OCI-LY1 (cell line): ENCODE data around the gene TAF6L.

Experiments used
- H2AFZ ChIP-seq: fragments of 200-600 bp; sonication (generic), shearing (Covaris generic); 2 replicates; pipeline ENCODE4 v1.6.0; 2014; ENCODE audit warnings: antibody characterized with exemption, mild to moderate bottlenecking, low read length
- H3F3A ChIP-seq: fragments of 200-600 bp; sonication (generic), shearing (Covaris generic); 2 replicates; pipeline ENCODE4 v1.6.0; 2014; ENCODE audit warnings: mild to moderate bottlenecking, antibody characterized with exemption, low read length, moderate library complexity; ENCODE audit not compliant: insufficient read depth
- H3K27ac ChIP-seq: fragments of 200-600 bp; sonication (generic); 2 replicates; pipeline ENCODE4 v1.5.1; 2014; ENCODE audit warnings: low read length, mixed run types, mild to moderate bottlenecking, low read depth; ENCODE audit not compliant: poor library complexity, severe bottlenecking
- H3K27me3 ChIP-seq: fragments of 200-600 bp; sonication (generic); 2 replicates; pipeline ENCODE4 v1.6.0; 2014; ENCODE audit warnings: antibody characterized with exemption, mild to moderate bottlenecking, low read length, moderate library complexity; ENCODE audit not compliant: insufficient read depth
- H3K36me3 ChIP-seq: fragments of 200-600 bp; sonication (generic); 2 replicates; pipeline ENCODE4 v1.6.1; 2014; ENCODE audit warnings: mild to moderate bottlenecking, antibody characterized with exemption, low read length, moderate library complexity, mixed read lengths; ENCODE audit not compliant: insufficient read depth
- H3K4me1 ChIP-seq: fragments of 200-600 bp; sonication (generic); 2 replicates; pipeline ENCODE4 v1.5.1; 2014; ENCODE audit warnings: mild to moderate bottlenecking, low read length, moderate library complexity; ENCODE audit not compliant: insufficient read depth, severe bottlenecking
- H3K4me2 ChIP-seq: fragments of 200-600 bp; sonication (generic), shearing (Covaris generic); 2 replicates; pipeline ENCODE4 v1.6.1; 2014; ENCODE audit warnings: low read length
- H3K4me3 ChIP-seq: fragments of 200-600 bp; sonication (generic); 2 replicates; pipeline ENCODE4 v1.5.1; 2014; ENCODE audit warnings: low read length, low read depth, mild to moderate bottlenecking, mixed read lengths; ENCODE audit not compliant: poor library complexity, severe bottlenecking
- H3K79me2 ChIP-seq: fragments of 200-600 bp; shearing (Covaris generic); 2 replicates; pipeline ENCODE4 v1.6.1; 2016; ENCODE audit warnings: mixed run types, low read length, mixed read lengths; ENCODE audit not compliant: insufficient read depth
- H3K9ac ChIP-seq: fragments of 200-600 bp; sonication (generic), shearing (Covaris generic); 2 replicates; pipeline ENCODE4 v1.6.1; 2014; ENCODE audit warnings: mild to moderate bottlenecking, low read length, mixed read lengths
- H3K9me2 ChIP-seq: fragments of 200-600 bp; sonication (generic), shearing (Covaris generic); 2 replicates; pipeline ENCODE4 v1.6.1; 2014; ENCODE audit warnings: low read depth, mild to moderate bottlenecking, low read length, mixed read lengths
- H3K9me3 ChIP-seq: fragments of 200-600 bp; shearing (Covaris generic); 2 replicates; pipeline ENCODE4 v1.6.1; 2014; ENCODE audit warnings: low read length, mixed read lengths
- H4K20me1 ChIP-seq: fragments of 200-600 bp; sonication (generic), shearing (Covaris generic); 2 replicates; pipeline ENCODE4 v1.6.0; 2016; ENCODE audit warnings: mild to moderate bottlenecking, low read length; ENCODE audit not compliant: insufficient read depth
- EZH2 ChIP-seq: fragments of 200-600 bp; sonication (generic), shearing (Covaris generic); IDR thresholded peaks from 2 replicates; pipeline ENCODE4 v1.8.0; 2017; ENCODE audit warnings: borderline replicate concordance, mixed run types, mild to moderate bottlenecking, antibody characterized with exemption, low read length, moderate library complexity, mixed read lengths
- TF ChIP-seq, protein P1 (sequence below): fragments of 200-600 bp; sonication (generic), shearing (Covaris generic); IDR thresholded peaks from 2 replicates; pipeline ENCODE4 v1.5.1; 2017; ENCODE audit warnings: mild to moderate bottlenecking, antibody characterized with exemption, low read length, moderate library complexity, mixed read lengths

The TAF6L gene

GRCh38 chr11:62806611-62807121, 35.5 kb downstream of the TAF6L start:
- Histone ChIP-seq H2AFZ (no peak overlapping the region), H3K9me2 (no peaks in the 10 kb centered on the region), H4K20me1 (no peaks in the 10 kb centered on the region), H3K4me1 (peaks cover 36% of the 10 kb centered on the region), H3K9me3 (no peaks in the 10 kb centered on the region), H3K4me2 (peak overlapping the region; percentile 89), H3K9ac (peak overlapping the region; percentile 87), H3K27ac (peak overlapping the region; percentile 76), H3K4me3 (peak overlapping the region; percentile 97), H3K27me3 (no peaks in the 10 kb centered on the region), H3K36me3 (peaks cover 20% of the 10 kb centered on the region), H3K79me2 (peaks cover 17% of the 10 kb centered on the region), H3F3A (no peaks in the 10 kb centered on the region)
- TF ChIP-seq, protein P1, sequence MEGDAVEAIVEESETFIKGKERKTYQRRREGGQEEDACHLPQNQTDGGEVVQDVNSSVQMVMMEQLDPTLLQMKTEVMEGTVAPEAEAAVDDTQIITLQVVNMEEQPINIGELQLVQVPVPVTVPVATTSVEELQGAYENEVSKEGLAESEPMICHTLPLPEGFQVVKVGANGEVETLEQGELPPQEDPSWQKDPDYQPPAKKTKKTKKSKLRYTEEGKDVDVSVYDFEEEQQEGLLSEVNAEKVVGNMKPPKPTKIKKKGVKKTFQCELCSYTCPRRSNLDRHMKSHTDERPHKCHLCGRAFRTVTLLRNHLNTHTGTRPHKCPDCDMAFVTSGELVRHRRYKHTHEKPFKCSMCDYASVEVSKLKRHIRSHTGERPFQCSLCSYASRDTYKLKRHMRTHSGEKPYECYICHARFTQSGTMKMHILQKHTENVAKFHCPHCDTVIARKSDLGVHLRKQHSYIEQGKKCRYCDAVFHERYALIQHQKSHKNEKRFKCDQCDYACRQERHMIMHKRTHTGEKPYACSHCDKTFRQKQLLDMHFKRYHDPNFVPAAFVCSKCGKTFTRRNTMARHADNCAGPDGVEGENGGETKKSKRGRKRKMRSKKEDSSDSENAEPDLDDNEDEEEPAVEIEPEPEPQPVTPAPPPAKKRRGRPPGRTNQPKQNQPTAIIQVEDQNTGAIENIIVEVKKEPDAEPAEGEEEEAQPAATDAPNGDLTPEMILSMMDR: no peak
- no peak for TF ChIP-seq EZH2

DNA sequence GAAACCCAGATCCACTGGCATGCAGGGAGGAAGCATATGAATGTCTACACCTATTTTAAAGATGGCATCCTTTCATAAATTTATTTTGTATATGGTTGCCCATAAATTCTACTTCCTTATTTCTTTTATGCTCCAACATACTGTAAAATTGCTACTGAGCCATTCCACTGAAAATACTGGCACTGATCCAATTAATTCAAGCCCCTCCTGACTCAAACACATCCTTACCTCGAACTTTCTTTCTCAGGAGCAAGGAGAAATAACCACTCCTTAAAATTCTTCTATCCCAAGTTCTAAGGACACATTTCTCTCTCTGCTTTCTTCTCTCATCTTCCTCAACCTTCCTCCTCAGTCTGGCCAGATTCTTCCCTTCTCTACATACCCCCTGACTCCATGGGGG, 39.6 kb downstream of the TAF6L start:
- Histone ChIP-seq H3K9me2 (no peaks in the 10 kb centered on the region), H3K79me2 (no peaks in the 10 kb centered on the region), H2AFZ (no peak overlapping the region), H3K4me1 (peaks cover 21% of the 10 kb centered on the region), H3K4me2 (no peak overlapping the region), H3K27ac (no peak overlapping the region), H4K20me1 (no peaks in the 10 kb centered on the region), H3K27me3 (no peaks in the 10 kb centered on the region), H3K36me3 (peaks cover 7% of the 10 kb centered on the region; the same call in 1 of the 2 replicates), H3K9me3 (no peaks in the 10 kb centered on the region), H3F3A (no peaks in the 10 kb centered on the region), H3K9ac (no peak overlapping the region), H3K4me3 (no peak overlapping the region)
- TF ChIP-seq EZH2: no peak
- TF ChIP-seq, protein P1: no peak

GRCh38 chr11:62811659-62812058, 40.5 kb downstream of the TAF6L start:
- Histone ChIP-seq H3K79me2 (no peaks in the 10 kb centered on the region), H3K27ac (no peak overlapping the region), H3K27me3 (no peaks in the 10 kb centered on the region)

More at GRCh38 chr11:62811659-62812058, 40.5 kb downstream of the TAF6L start:
- Histone ChIP-seq H4K20me1 (no peaks in the 10 kb centered on the region), H3F3A (no peaks in the 10 kb centered on the region), H3K9ac (no peak overlapping the region), H3K4me1 (peaks cover 14% of the 10 kb centered on the region), H3K36me3 (peaks cover 11% of the 10 kb centered on the region), H3K4me3 (no peak overlapping the region), H2AFZ (no peak overlapping the region), H3K4me2 (no peak overlapping the region), H3K9me2 (no peaks in the 10 kb centered on the region), H3K9me3 (no peaks in the 10 kb centered on the region)
- no peak for TF ChIP-seq EZH2
- TF ChIP-seq, protein P1: no peak
